PFSK-1 (cell line): Measurements from ENCODE around the gene IL1RAP.

Source experiments
- FOXP2 ChIP-seq: optimal IDR thresholded peaks from 2 replicates; pipeline ENCODE3; 2011; ENCODE audit warnings: borderline replicate concordance, control low read depth, inconsistent platforms; ENCODE audit not compliant: insufficient read depth; ENCODE audit errors: extremely low read length, extremely low read depth
- POLR2AphosphoS5 ChIP-seq: IDR thresholded peaks from 2 replicates; pipeline ENCODE4 v1.6.1; 2012; ENCODE audit warnings: low read depth, mild to moderate bottlenecking, control low read depth, low read length, moderate library complexity
- SIN3A ChIP-seq: IDR thresholded peaks from 2 replicates; pipeline ENCODE4 v1.6.1; 2012; ENCODE audit warnings: mild to moderate bottlenecking, low read length, moderate library complexity, borderline replicate concordance; ENCODE audit not compliant: insufficient read depth
- TAF1 ChIP-seq: IDR thresholded peaks from 2 replicates; pipeline ENCODE4 v1.6.1; 2012; ENCODE audit warnings: low read length, control low read depth, borderline replicate concordance; ENCODE audit not compliant: insufficient read depth
- TF ChIP-seq, protein P1 (sequence below), 2 experiments: IDR thresholded peaks; 2 replicates each; pipeline versions ENCODE4 v1.6.1 to v1.8.0; 2011 to 2012; ENCODE audit warnings: low read depth in 2 of 2, low read length in 2 of 2, control low read depth in 1 of 2, inconsistent platforms in 1 of 2, mild to moderate bottlenecking in 1 of 2, moderate library complexity in 1 of 2; ENCODE audit not compliant: insufficient read depth in 1 of 2

Gene IL1RAP

DNA sequence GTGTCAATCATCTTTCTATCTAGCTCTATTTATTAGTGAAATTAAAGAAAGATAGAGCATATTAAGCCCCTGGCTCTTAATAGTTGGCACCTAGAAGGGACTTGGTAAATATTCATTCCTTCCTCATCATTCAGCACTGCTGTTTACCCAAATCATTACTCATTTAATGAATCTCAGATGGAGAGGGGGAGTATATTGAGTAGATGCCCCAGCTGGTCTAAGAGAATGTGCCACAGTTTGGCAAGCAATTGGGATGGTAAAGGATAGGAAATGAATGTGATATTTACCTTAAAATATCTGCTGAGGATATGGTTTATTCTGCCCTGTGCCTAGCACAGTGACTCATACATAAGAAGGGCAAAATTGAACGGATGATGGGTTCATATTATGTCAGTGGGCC lies 6.0 kb downstream of the IL1RAP start:
- TF ChIP-seq TAF1 (no peak), FOXP2 (no peak), POLR2AphosphoS5 (no peak), SIN3A (no peak)
- TF ChIP-seq, protein P1, sequence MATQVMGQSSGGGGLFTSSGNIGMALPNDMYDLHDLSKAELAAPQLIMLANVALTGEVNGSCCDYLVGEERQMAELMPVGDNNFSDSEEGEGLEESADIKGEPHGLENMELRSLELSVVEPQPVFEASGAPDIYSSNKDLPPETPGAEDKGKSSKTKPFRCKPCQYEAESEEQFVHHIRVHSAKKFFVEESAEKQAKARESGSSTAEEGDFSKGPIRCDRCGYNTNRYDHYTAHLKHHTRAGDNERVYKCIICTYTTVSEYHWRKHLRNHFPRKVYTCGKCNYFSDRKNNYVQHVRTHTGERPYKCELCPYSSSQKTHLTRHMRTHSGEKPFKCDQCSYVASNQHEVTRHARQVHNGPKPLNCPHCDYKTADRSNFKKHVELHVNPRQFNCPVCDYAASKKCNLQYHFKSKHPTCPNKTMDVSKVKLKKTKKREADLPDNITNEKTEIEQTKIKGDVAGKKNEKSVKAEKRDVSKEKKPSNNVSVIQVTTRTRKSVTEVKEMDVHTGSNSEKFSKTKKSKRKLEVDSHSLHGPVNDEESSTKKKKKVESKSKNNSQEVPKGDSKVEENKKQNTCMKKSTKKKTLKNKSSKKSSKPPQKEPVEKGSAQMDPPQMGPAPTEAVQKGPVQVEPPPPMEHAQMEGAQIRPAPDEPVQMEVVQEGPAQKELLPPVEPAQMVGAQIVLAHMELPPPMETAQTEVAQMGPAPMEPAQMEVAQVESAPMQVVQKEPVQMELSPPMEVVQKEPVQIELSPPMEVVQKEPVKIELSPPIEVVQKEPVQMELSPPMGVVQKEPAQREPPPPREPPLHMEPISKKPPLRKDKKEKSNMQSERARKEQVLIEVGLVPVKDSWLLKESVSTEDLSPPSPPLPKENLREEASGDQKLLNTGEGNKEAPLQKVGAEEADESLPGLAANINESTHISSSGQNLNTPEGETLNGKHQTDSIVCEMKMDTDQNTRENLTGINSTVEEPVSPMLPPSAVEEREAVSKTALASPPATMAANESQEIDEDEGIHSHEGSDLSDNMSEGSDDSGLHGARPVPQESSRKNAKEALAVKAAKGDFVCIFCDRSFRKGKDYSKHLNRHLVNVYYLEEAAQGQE (IDR thresholded peaks at IDR 0.05; ENCODE audit: insufficient read depth in 1 of 2, low read depth in 2 of 2, low read length in 2 of 2), result no peak

DNA sequence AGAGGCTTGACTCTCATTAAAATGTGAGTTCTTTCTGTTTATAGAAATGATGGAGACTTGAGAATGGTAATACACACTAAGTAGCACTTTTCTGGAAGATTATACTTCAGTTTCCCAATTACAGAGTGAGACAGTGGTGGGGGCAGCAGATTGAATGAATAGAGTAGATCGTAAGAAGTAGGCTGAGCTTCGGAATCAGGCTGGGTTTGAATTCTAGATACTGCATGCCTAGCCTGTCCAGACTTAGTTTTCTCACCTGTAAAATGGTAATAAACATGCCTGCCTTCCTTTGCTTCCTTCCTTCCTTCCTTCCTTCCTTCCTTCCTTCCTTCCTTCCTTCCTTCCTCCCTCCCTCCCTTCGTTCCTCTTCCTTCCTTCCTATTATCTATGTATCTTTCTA lies 8.1 kb downstream of the IL1RAP start:
- TF ChIP-seq, protein P1 (IDR thresholded peaks at IDR 0.05; ENCODE audit: insufficient read depth in 1 of 2, low read depth in 2 of 2, low read length in 2 of 2), result no peak
- TF ChIP-seq TAF1, result no peak
- TF ChIP-seq POLR2AphosphoS5, result no peak
- TF ChIP-seq SIN3A, result no peak

DNA sequence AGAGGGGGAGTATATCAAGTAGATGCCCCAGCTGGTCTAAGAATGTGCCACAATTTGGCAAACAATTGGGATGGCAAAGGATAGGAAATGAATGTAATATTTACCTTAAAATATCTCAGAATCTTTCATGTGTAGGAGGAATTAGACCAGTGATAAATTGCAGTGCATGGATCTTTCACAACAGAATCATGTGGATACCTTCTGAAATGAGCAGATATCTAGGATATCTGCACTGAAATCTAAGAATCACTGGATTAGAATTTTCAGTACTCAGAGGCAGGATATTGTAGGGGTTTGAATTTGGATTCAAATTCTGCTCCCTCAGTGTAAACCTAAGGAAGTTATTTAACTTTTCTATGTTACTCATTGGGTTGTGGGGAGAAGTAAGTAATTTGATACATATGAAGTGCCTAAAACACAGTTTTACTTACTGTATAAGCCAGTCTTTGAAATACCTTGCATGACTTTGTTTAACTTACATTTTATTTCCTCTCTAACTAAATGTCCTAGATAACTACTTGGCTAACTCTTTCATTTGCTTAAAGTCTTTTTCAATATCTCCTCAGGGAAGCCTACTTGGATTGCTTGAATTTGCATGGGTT lies 8.8 kb downstream of the IL1RAP start:
- TF ChIP-seq POLR2AphosphoS5, result no peak
- TF ChIP-seq SIN3A, result no peak
- TF ChIP-seq, protein P1 (IDR thresholded peaks at IDR 0.05; ENCODE audit: insufficient read depth in 1 of 2, low read depth in 2 of 2, low read length in 2 of 2), result no peak
- no peak for TF ChIP-seq FOXP2
- no peak for TF ChIP-seq TAF1

DNA sequence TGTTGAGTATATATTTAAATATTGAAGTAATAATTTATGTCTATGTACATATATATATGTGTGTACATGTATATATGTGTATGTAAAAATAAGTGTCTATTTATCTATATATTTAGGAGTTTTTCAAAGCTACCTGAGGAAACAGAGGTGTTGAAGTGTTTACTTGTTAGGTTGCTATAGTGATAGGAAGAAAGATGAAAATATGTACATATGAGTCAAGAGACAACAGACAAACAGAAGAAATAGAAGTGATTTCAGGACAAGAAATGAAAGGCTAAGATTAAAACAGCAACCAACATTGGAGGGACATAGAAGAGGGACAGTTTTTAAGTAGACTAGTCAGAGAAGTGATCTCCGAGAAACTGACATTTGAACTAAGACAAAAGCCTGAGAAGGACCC lies 11.1 kb downstream of the IL1RAP start:
- no peak for TF ChIP-seq POLR2AphosphoS5
- TF ChIP-seq, protein P1 (IDR thresholded peaks at IDR 0.05; ENCODE audit: insufficient read depth in 1 of 2, low read depth in 2 of 2, low read length in 2 of 2), result no peak
- no peak for TF ChIP-seq TAF1
- TF ChIP-seq SIN3A, result no peak
- TF ChIP-seq FOXP2, result no peak

DNA sequence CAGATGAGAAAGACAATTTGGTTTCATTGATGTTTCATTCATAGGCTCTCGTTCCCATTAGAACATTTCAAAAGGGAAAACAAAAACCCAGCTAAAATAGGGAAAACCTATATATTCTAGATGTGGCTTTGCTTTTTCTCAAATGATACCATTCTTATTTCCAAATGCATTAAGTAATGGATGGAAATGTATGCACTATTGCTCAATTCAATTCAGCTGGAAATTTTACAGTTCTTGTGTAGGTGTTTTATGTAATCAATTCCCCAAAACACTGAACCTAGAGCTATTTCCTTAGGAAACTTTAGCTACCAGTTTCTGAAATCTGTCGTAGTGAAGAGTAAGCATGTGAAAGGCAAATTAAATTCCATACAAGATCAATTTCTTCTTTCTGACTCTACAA lies 11.7 kb downstream of the IL1RAP start:
- no peak for TF ChIP-seq FOXP2
- TF ChIP-seq TAF1, result no peak
- TF ChIP-seq, protein P1 (IDR thresholded peaks at IDR 0.05; ENCODE audit: insufficient read depth in 1 of 2, low read depth in 2 of 2, low read length in 2 of 2), result no peak
- no peak for TF ChIP-seq SIN3A
- TF ChIP-seq POLR2AphosphoS5, result no peak
